Neural cell (in vitro differentiated cells): ENCODE measurements around the gene DCLK1.

Source experiments
- EP300 ChIP-seq: fragments of 450-650 bp; conservative IDR thresholded peaks from 2 replicates; pipeline ENCODE4 v1.6.1; 2014; ENCODE audit warnings: antibody characterized with exemption, mild to moderate bottlenecking, moderate library complexity; ENCODE audit not compliant: poor library complexity, severe bottlenecking
- EZH2 ChIP-seq: fragments of 200-600, 300-800 bp; shearing (Covaris generic), sonication (generic); IDR thresholded peaks from 2 replicates; pipeline ENCODE4 v1.6.1; 2014; ENCODE audit warnings: antibody characterized with exemption, low read length, borderline replicate concordance, mild to moderate bottlenecking; ENCODE audit not compliant: insufficient read depth, poor library complexity, severe bottlenecking
- MXI1 ChIP-seq: fragments of 450-650 bp; conservative IDR thresholded peaks from 2 replicates; pipeline ENCODE4 v1.6.1; 2014; ENCODE audit warnings: antibody characterized with exemption, mild to moderate bottlenecking; ENCODE audit not compliant: poor library complexity, severe bottlenecking
- POLR2AphosphoS5 ChIP-seq: IDR thresholded peaks from 2 replicates; pipeline ENCODE4 v1.6.1; 2012
- TF ChIP-seq, protein P1 (sequence below): fragments of 450-650 bp; IDR thresholded peaks from 2 replicates; pipeline ENCODE4 v1.5.1; 2014; ENCODE audit warnings: antibody characterized with exemption, mild to moderate bottlenecking, moderate library complexity; ENCODE audit not compliant: poor library complexity, severe bottlenecking

DNA sequence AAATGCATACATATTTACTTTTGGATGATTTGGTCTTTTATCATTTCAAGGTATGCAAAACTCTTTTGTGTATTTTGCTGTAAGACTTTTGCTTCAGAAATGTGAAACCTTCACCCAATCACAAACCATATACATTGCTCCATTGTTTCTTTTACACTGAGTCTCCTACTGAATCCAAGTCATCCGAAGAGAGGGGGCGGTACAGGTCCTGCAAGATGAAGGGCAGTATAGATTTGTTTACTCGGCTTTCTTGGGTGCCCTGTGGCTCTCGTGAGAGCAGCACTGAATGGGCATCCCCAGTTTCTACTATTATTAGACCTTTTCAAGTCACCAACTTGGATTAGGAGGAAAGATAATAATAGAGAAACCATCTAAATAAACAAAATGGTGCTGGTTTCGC lies 280.6 kb downstream of the DCLK1 start:
- TF ChIP-seq, protein P1, sequence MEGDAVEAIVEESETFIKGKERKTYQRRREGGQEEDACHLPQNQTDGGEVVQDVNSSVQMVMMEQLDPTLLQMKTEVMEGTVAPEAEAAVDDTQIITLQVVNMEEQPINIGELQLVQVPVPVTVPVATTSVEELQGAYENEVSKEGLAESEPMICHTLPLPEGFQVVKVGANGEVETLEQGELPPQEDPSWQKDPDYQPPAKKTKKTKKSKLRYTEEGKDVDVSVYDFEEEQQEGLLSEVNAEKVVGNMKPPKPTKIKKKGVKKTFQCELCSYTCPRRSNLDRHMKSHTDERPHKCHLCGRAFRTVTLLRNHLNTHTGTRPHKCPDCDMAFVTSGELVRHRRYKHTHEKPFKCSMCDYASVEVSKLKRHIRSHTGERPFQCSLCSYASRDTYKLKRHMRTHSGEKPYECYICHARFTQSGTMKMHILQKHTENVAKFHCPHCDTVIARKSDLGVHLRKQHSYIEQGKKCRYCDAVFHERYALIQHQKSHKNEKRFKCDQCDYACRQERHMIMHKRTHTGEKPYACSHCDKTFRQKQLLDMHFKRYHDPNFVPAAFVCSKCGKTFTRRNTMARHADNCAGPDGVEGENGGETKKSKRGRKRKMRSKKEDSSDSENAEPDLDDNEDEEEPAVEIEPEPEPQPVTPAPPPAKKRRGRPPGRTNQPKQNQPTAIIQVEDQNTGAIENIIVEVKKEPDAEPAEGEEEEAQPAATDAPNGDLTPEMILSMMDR, result no peak
- no peak for TF ChIP-seq POLR2AphosphoS5
- TF ChIP-seq EP300, result no peak
- no peak for TF ChIP-seq MXI1
- no peak for TF ChIP-seq EZH2
